Hepatocyte (in vitro differentiated cells): Measurements from ENCODE around the gene ANKRD36. TPM values are rescaled to one million over a fixed set of nuclear protein-coding genes. Genes with fewer than 3 reads are reported as not detected.
A peak's percentile ranks its signal among the peaks of the same experiment; 100 is the strongest.
"Not testable (repeated sequence)": the region's sequence is repeated elsewhere in the genome, so short reads cannot be mapped to it uniquely, and the experiment has no call there.

Experiments used
- DNase-seq: peaks from one replicate; pipeline ENCODE4 v3.0.0-alpha.2; 2016; ENCODE audit warnings: low spot score
- H2AFZ ChIP-seq: fragments of 200-600 bp; sonication (generic); 2 replicates; pipeline ENCODE4 v1.6.0; 2016; ENCODE audit warnings: antibody characterized with exemption, mild to moderate bottlenecking
- H3K27ac ChIP-seq: fragments of 200-600 bp; sonication (generic); 2 replicates; pipeline ENCODE4 v1.5.1; 2016; ENCODE audit warnings: mild to moderate bottlenecking
- H3K27me3 ChIP-seq: fragments of 200-600 bp; sonication (generic); 2 replicates; pipeline ENCODE4 v1.6.1; 2016
- H3K36me3 ChIP-seq: fragments of 200-600 bp; sonication (generic); replicated peaks from 2 replicates; pipeline ENCODE4 v1.5.1; 2016; ENCODE audit warnings: low read depth; ENCODE audit not compliant: insufficient read depth
- H3K4me1 ChIP-seq: fragments of 200-600 bp; sonication (generic); 2 replicates; pipeline ENCODE4 v1.5.1; 2016; ENCODE audit warnings: mild to moderate bottlenecking, moderate library complexity; ENCODE audit not compliant: insufficient read depth
- H3K4me2 ChIP-seq: fragments of 200-600 bp; sonication (generic); 2 replicates; pipeline ENCODE4 v1.6.0; 2016
- H3K4me3 ChIP-seq: fragments of 200-600 bp; sonication (generic); 2 replicates; pipeline ENCODE4 v1.5.1; 2016; ENCODE audit warnings: mild to moderate bottlenecking
- H3K79me2 ChIP-seq: fragments of 200-600 bp; sonication (generic); 2 replicates; pipeline ENCODE4 v1.6.0; 2017; ENCODE audit warnings: mild to moderate bottlenecking
- H3K9me2 ChIP-seq: fragments of 200-600 bp; sonication (generic); replicated peaks from 2 replicates; pipeline ENCODE4 v1.6.0; 2017; ENCODE audit warnings: mild to moderate bottlenecking; ENCODE audit not compliant: insufficient read depth
- H3K9me3 ChIP-seq: fragments of 200-600 bp; sonication (generic); 2 replicates; pipeline ENCODE4 v1.5.1; 2016; ENCODE audit warnings: low read depth, mild to moderate bottlenecking
- H4K20me1 ChIP-seq: fragments of 200-600 bp; sonication (generic); 2 replicates; pipeline ENCODE4 v1.6.0; 2016; ENCODE audit warnings: mild to moderate bottlenecking; ENCODE audit not compliant: insufficient read depth, poor library complexity, severe bottlenecking
- CTCF ChIP-seq: fragments of 200-600 bp; sonication (generic); IDR thresholded peaks from 2 replicates; pipeline ENCODE4 v1.5.1; 2016; ENCODE audit warnings: antibody characterized with exemption, mild to moderate bottlenecking; ENCODE audit not compliant: poor library complexity
- EZH2 ChIP-seq: fragments of 200-600 bp; sonication (generic); IDR thresholded peaks from 2 replicates; pipeline ENCODE4 v1.6.1; 2016; ENCODE audit warnings: antibody characterized with exemption, mild to moderate bottlenecking, borderline replicate concordance
- EZH2phosphoT487 ChIP-seq: fragments of 200-600 bp; sonication (generic); IDR thresholded peaks from one replicate; pipeline ENCODE4 v1.6.1; 2018; ENCODE audit warnings: antibody characterized with exemption, mild to moderate bottlenecking, low read depth, moderate library complexity; ENCODE audit not compliant: unreplicated experiment, severe bottlenecking
- WGBS: methylation state at CpG from one replicate; pipeline ENCODE4 v1.1.6; 2016; ENCODE audit warnings: low lambda C conversion rate; ENCODE audit errors: missing lambda C conversion rate; 5-methylcytosine and 5-hydroxymethylcytosine counted together
- polyA plus RNA-seq: library from polyadenylated mRNA; unstranded; fragments of >200 nt; fragmentation: Nextera tagmentation; extraction: Ambion mirVana; gene quantifications from 2 replicates; pipeline ENCODE4 v1.2.1, GENCODE V29; 2016
- total RNA-seq: library from RNA; depleted of rRNA; stranded (reverse); fragments of >200 nt; gene quantifications from 2 replicates; pipeline ENCODE4 v1.2.3, GENCODE V29; 2014

Gene ANKRD36
- total and polyA plus RNA-seq, 2 experiments from 2014 or later, result 9.3 to 15.6 TPM

- Histone ChIP-seq H3K4me1 (peaks cover 6% of the 10 kb centered on the region), H3K27me3 (no peaks in the 10 kb centered on the region), H4K20me1 (no peaks in the 10 kb centered on the region), H3K9me3 (no peaks in the 10 kb centered on the region), H3K79me2 (no peaks in the 10 kb centered on the region), H3K27ac (no peak overlapping the region), H3K9me2 (no peaks in the 10 kb centered on the region), H3K4me3 (no peak overlapping the region), H3K36me3 (no peaks in the 10 kb centered on the region), H2AFZ (peak overlapping the region; percentile 83), H3K4me2 (peak overlapping the region; percentile 82)
- 77% methylated on average over 12 of the region's 12 CpGs for WGBS
- DNase-seq, result no peak
- TF ChIP-seq CTCF (no peak), EZH2 (no peak), EZH2phosphoT487 (no peak)
These were observed 17.3 kb upstream of the ANKRD36 start for GRCh38 chr2:97095661-97096060.

GRCh38 chr2:97098786-97099372 lies 14.1 kb upstream of the ANKRD36 start:
- not testable (repeated sequence) for H4K20me1 ChIP-seq, H3K4me3 ChIP-seq, H3K27ac ChIP-seq, H3K79me2 ChIP-seq, H3K9me2 ChIP-seq, DNase-seq, H3K4me1 ChIP-seq, H3K27me3 ChIP-seq, H2AFZ ChIP-seq, H3K36me3 ChIP-seq, H3K4me2 ChIP-seq, H3K9me3 ChIP-seq
- WGBS, result 78% methylated on average over 3 of the region's 3 CpGs

- not testable (repeated sequence) for H3K9me3 ChIP-seq, H3K4me1 ChIP-seq, H3K4me2 ChIP-seq, H3K79me2 ChIP-seq, H3K27me3 ChIP-seq, DNase-seq, H3K4me3 ChIP-seq, H3K36me3 ChIP-seq, H3K27ac ChIP-seq, H2AFZ ChIP-seq, H4K20me1 ChIP-seq, H3K9me2 ChIP-seq
- 95% methylated on average over 2 of the region's 2 CpGs for WGBS
These were observed 6.1 kb upstream of the ANKRD36 start for GRCh38 chr2:97106878-97107277.

GRCh38 chr2:97111246-97111645 lies 1.7 kb upstream of the ANKRD36 start:
- 88% methylated on average over 9 of the region's 9 CpGs for WGBS

GRCh38 chr2:97112320-97113049 lies 468 bp upstream of the ANKRD36 start:
- Histone ChIP-seq H3K27ac (peak overlapping the region; percentile 98), H2AFZ (peak overlapping the region; percentile 95), H3K4me2 (peak overlapping the region; percentile 99), H3K4me3 (peak overlapping the region; percentile 98)
- under 1% methylated on average over 32 of the region's 44 CpGs for WGBS
- not testable (repeated sequence) for H3K4me1 ChIP-seq, H4K20me1 ChIP-seq, H3K79me2 ChIP-seq, H3K27me3 ChIP-seq, H3K36me3 ChIP-seq, H3K9me3 ChIP-seq, H3K9me2 ChIP-seq
- DNase-seq, result peak; percentile 26

More at GRCh38 chr2:97111246-97111645, 1.7 kb upstream of the ANKRD36 start:
- not testable (repeated sequence) for H3K9me2 ChIP-seq, H3K4me2 ChIP-seq, H3K4me1 ChIP-seq, H3K27me3 ChIP-seq, H2AFZ ChIP-seq, DNase-seq, H3K27ac ChIP-seq, H3K79me2 ChIP-seq, H3K4me3 ChIP-seq, H3K36me3 ChIP-seq, H4K20me1 ChIP-seq, H3K9me3 ChIP-seq

GRCh38 chr2:97113882-97114255 lies 916 bp downstream of the ANKRD36 start:
- not testable (repeated sequence) for H3K9me3 ChIP-seq, H3K4me1 ChIP-seq, H3K79me2 ChIP-seq, H4K20me1 ChIP-seq, H3K36me3 ChIP-seq, H3K27me3 ChIP-seq, DNase-seq, H3K9me2 ChIP-seq
- WGBS, result 0% methylated on average over 9 of the region's 18 CpGs
- peak overlapping the region; percentile 99 for H3K4me2 ChIP-seq
- H3K4me3 ChIP-seq, result peak overlapping the region; percentile 50
- H2AFZ ChIP-seq, result peak overlapping the region; percentile 76
- peak overlapping the region; percentile 98 for H3K27ac ChIP-seq

GRCh38 chr2:97129090-97129489 lies 16.1 kb downstream of the ANKRD36 start:
- H3K9me2 ChIP-seq, H4K20me1 ChIP-seq, H3K4me1 ChIP-seq, H3K36me3 ChIP-seq, DNase-seq, H3K27ac ChIP-seq, H3K27me3 ChIP-seq, H3K4me3 ChIP-seq, H3K9me3 ChIP-seq, H3K4me2 ChIP-seq, H3K79me2 ChIP-seq, H2AFZ ChIP-seq: not testable (repeated sequence)
- WGBS, result 98% methylated on average over 2 of the region's 2 CpGs

GRCh38 chr2:97144016-97144415 lies 31.1 kb downstream of the ANKRD36 start:
- 73% methylated on average over 3 of the region's 3 CpGs for WGBS

More at GRCh38 chr2:97144016-97144415, 31.1 kb downstream of the ANKRD36 start:
- H3K4me3 ChIP-seq, H3K36me3 ChIP-seq, H3K27ac ChIP-seq, H3K79me2 ChIP-seq, H3K9me3 ChIP-seq, H2AFZ ChIP-seq, H3K4me1 ChIP-seq, H3K9me2 ChIP-seq, DNase-seq, H4K20me1 ChIP-seq, H3K4me2 ChIP-seq, H3K27me3 ChIP-seq: not testable (repeated sequence)
